Prostate gland (tissue), 2 donors: ENCODE measurements around the gene ABCA9.

Experiments used
- CTCF ChIP-seq, 4 experiments: fragments of 200-600 bp in 2 of 4; fragments of 450-650 bp in 2 of 4; sonication (generic) in 2 of 4; IDR thresholded peaks; 1 replicate in 3 of 4; 2 replicates in 1 of 4; pipeline ENCODE4 v1.5.1; 2016 to 2019; ENCODE audit warnings: antibody characterized with exemption in 4 of 4, mild to moderate bottlenecking in 2 of 4, moderate library complexity in 2 of 4
- POLR2A ChIP-seq: fragments of 450-650 bp; IDR thresholded peaks from one replicate; pipeline ENCODE4 v1.6.1; 2016; ENCODE audit warnings: antibody characterized with exemption, mild to moderate bottlenecking

GRCh38 chr17:69046121-69046807 is 14.5 kb downstream of the ABCA9 start:
- TF ChIP-seq CTCF (IDR thresholded peaks at IDR 0.05) (no peak), POLR2A (no peak)
